GM04504 (cell line): ENCODE measurements around the gene POMP.
"Not testable (repeated sequence)": the region's sequence is repeated elsewhere in the genome, so short reads cannot be mapped to it uniquely, and the experiment has no call there.

Source experiments
- DNase-seq: peaks from one replicate; pipeline ENCODE4 v3.0.0-alpha.2; 2012; ENCODE audit warnings: low read depth

The POMP gene

DNA sequence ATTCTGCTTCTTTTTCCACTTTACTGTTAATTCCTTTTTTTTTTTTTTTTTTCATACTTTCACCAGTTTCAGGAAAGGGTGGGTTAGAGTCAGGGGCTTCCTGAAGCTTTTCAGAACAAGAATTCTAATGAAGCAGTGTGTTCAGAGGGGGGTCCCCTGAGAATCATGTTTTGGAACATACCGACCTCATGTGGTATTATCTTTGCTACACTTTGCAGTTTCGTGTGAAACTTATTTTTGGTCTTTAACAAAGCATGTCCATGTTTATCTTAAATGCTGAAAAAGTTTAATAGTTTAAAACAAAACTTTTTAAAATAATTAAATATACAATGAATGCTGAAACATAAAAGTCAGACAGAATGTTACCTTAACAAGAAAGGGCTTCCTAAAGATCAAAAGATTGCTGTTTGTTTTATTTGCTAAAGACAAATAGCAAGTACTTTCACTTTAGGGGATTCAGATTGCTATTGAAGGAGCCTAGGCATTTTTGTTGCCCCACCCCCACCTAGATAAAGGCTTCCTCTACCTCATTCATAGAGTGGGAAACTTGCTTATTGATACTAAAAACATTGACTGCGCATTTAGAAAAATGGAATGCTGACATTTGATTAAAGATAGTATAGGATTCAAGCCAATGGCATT lies 21.1 kb upstream of the POMP start:
- DNase-seq: no peak

DNA sequence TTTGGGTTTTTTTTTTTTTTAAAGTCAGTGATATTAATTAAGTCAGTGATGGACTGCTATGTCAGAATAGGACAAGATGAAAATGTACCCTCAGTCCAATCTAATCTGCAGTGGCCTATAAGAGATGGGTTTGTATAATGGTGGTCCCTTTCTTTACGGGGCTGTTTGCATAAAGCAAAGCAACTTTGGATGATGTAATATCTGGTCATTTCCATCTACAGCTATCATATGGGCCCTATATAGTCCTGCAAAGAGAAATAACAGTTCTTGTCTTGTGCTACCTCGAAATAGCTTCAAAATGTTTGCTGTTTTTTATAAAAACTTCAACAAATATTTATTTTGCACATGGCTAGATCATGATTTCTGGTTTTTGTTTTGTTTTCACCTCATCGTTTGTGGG lies 20.2 kb upstream of the POMP start:
- no peak for DNase-seq

DNA sequence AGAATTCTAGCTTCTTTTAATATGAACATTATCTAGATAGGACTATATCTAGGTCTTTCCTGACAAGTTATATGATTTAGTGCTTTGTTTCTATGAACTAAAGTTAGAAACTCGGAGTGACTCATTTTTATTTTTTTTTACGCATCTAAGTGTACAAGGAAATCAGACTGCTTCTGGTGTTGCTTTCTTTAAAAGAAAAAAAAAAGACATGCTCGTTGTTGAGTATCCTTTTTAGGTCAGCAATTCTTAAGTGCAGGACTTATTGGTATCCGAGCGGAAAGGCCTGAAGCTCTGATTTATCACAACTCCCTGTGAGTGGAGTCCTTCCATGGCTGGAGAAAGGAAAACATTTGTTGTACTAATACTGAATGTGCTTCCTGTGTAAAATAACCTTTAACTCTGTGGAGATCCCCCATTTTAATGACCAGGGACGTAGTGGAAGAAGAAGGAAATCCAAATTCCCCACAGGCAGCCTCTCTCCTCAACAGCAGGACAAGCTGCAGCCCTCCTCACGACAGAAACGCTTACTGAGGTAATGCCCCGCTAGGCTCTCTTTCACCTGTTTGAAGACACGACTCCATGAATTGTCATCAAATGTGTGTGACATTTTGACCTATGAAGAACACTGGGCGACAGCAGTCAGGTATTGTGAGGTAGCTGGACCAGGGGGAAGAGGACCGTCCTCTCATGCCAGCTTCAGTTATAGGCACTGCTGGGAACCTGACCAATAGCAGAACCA lies 17.9 kb upstream of the POMP start:
- DNase-seq: no peak

DNA sequence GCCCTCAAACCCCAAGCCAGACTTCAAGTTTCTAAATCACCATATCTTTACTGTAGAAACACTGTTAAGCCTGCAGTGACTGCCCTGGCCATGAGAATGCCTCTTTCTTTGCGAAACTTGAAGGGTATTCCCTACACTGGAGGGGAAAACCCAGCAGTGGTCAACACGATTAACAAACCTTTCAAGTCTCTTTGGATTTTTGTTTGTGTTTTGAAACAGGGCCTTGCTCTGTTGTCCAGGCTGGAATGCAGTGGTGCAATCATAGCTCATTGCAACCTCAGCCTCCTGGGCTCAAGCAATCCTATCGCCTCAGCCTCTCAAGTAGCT lies 17.4 kb upstream of the POMP start:
- no peak for DNase-seq

DNA sequence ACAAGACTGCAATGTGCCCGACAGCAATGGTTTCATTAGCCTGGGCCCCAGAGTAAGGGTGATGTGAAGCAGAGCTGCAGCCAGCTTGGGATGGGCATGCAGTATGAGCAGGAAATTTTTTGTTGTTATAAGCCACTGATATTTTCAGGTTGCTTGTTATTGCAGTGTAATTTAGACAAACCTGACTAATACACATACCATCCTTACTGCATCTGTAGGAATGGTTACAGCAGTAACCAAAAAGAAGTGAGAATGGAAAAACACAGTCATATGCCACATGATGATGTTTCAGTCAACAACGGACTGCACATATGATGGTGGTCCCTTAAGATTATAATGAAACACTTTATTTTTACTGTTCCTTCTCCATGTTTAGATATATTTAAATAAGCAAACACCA lies 8.6 kb upstream of the POMP start:
- no peak for DNase-seq

DNA sequence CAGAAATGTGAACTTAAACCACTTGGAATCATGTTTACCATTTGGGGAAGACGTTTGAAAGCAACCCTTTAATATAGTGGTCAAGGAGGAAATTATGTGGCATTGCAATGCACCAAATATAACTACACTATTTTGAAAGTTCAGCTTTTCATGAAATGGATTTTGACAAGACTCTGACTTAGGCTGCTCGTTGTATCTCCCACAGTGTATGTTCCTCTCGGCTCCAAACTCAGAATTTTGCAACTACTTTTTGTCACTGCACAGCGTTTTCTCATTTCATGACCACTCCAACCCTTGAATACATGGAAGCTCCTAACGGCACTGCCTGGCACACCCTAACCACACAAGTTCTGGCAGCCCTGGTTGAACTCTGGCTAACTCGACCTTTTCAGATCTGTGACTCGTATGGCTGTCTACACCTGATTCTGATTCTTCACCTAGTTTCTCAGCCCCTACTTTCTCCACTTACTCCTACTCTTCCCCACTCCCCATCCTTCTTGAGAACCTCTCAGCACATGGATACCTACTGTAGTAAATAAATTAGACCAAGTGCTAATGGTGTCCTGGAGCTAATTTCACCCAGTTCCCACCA lies 7.0 kb upstream of the POMP start:
- DNase-seq: no peak

DNA sequence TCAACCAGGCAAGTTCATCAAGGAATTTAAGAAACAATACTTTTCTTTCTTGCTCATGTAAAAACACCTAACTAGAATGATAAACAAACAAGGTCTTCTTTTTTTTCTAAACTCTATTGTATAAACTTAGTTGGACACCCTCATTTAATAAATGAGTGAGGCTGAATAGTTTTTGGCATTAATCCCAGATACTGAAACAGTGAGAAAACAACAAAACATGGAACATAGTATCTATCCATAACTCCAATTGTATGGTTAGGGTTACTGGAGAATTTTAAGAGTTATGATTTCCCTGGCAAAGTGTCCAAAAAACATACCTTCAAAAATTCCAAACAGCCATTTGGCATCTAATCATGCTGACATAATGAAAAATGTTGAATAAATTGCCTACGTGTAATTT lies 5.8 kb upstream of the POMP start:
- no peak for DNase-seq

DNA sequence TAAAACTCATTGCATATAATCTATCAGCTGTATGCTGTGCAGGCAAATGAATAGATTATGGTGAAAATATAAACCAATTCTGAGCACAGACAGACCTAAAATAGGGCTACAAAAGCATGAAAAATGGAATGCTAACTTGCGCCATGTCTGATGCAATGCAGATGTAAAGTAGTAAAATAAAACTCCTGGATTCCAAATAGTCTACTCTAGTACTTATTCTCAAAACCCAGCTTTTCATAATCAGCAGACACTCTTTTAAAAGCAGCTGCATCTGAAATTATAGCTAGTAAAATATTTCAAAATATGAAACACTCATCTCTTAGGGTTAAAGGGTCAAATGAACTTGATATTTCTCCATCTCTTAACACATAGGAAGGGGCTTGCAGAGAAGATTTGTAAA lies 4.7 kb upstream of the POMP start:
- DNase-seq: no peak

DNA sequence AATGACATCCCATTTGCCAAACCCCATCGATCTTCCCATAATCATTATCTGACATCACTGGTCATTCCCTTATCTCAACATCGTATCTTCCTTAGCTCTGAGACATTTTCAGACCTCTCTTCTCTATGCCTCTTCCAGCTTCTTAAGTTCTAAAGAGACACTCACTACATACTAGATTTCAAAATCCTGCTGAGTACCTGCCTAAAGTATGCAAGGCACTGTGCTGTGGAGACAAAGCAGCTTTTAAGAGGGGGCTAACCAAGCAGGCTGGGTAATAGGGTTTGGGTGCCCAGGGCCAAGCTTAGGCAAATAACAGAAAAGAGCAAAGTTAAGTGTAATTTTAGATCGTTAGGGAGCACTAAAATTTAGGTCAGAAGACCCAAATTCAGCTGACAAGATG lies 3.4 kb upstream of the POMP start:
- no peak for DNase-seq

DNA sequence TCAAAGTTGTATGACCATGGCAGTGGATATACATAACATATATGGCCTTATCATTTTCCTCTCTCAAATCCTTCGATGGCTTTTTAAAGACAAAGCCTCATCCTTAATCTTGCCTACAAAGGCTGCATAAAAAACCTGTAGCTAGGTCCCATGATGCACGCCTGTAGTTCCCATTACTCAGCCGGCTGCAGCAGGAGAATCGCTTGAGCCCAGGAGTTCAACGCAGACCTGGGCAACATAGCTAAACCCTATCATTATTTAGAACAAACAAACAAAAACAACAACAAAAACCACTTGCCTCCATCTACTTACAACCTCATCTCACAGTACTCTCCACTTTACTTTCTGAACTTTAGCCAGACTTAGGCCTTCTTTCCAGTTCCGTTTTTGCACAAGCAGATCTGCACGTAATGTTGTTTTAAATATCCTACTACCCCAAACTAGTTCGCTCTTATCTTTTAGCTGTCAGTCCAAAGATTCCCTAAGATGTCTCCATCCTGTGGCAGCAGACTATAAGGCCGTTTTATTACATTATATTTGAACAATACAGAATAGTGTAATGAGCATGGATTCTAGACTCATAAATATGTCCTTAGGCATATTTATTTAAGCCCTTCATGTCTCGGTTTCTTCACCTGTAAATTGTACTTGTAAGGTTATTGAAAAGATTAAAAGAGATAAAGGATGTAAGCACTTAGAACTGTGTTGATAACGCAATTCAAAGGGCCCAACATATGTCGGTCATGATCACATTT lies 969 bp upstream of the POMP start:
- DNase-seq: no peak

DNA sequence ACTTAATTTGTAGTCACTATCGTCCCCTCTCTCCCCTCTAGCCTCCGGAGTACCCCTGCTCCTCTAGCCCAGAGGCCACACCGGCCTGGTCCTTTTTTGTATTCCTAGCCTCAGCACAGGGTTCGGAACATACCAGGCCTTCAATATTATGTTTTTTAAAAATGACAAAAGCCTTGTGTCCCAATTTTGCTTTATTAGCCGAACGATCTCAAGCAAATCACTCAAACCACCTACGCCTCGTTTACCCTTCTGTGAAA lies 463 bp upstream of the POMP start:
- DNase-seq: no peak

DNA sequence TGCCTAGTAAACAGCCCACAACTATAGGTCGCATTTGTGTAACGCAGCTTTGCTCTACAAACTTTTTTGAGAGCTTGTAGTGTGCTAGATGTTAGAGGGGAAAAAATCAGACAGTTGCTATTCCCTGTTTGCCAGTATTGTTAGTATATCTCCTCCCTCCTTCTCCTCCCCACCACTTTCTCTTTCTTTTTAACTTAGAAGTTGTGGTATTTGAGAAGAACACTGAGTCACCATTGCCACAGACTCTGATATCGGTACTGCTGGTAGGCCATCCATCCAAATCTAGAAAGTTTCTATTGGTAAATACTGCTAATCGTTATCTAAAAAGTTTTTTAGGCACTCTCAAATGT lies 666 bp downstream of the POMP start:
- no peak for DNase-seq

DNA sequence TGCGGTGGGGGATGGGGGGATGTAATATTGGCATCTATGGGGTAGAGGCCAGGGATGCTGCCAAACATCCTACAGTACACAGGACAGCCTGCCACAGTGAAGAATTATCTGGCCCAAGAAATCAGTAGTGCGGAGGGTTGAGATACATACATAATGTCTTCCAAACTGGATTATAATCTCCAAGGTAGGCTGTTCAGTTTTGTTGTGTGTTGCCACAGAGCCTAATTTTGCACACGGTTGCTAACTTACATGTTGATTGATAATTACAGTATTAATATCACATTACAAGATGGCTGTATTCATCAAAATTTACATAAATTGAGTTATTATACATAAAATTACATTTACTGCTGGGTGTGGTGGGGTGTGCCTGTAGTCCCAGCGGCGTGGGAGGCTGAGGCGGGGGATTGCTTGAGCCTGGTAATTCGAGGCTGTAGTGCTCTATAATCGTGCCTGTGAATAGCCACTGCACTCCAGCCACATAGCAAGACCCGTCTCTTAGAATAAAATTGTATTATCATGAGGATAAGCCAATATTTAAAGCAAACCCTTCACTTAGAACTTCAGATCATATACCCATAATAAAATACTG lies 8.1 kb downstream of the POMP start:
- DNase-seq: no peak

DNA sequence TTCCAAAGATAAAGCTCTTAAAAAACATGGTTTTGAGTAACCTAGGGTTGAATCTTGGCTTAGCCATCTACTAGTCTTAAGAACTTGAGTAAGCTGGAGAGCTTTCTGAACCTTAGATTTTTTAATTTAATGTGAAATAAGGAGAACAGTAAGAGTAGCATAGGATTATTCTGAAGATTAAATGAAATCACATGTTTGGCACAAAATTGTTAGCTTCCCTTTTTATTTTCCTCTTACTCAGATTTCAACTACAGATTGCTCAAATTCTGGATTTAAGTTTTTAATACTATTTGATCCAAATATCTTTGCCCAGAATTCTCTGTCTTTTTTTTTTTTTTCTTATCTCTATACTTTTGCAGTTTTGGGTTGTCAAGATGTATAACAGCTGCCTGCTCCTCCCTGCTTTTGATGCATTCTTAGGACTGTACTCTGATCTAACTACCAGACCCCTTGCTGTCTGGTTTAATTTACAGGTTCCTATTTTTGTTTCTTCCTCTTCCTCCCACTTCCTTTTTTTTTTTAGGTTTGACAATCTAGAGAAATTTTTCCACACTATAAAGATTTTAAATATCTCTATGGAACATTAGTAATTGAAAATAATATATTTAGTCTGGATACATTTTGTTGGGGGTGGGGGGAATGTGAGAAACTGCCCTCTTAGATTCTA lies 12.3 kb downstream of the POMP start:
- DNase-seq: no peak

DNA sequence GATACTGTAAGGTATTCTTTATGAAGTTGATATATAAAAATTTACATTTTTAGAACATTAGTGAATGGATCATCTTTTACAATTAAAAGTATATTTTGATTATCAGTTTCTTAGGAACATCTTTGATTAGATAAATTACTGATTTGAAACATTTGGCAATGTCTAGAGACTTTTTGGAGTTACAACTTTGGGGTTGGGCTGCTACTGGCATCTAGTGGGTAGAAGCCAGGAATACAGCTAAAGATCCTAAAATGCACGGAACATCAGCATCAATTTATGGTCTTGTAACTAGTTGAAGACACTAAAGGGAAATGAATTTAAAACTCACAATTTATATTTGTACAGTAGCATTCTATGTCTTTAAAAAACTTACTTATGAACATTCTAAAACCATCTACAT lies 19.9 kb downstream of the POMP start:
- no peak for DNase-seq

DNA sequence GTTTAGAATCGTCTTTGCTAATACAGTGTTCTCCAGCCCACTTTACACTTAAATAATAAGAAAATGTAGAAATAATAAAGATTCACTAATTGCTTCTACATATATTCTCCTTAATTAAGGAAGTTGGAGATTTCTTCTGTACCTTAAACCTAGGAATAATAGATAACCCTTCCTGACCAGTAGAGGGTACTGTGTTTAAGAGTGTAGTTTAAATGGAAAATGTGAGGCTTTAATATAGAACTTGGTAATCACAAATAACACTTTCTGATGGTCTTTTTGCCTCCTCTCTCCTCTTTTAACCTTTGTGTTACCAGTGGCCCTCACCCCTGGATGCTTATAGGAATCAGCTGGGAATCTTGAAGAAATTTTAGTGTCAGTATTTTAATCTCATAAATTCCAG lies 20.7 kb downstream of the POMP start:
- DNase-seq: no peak

DNA sequence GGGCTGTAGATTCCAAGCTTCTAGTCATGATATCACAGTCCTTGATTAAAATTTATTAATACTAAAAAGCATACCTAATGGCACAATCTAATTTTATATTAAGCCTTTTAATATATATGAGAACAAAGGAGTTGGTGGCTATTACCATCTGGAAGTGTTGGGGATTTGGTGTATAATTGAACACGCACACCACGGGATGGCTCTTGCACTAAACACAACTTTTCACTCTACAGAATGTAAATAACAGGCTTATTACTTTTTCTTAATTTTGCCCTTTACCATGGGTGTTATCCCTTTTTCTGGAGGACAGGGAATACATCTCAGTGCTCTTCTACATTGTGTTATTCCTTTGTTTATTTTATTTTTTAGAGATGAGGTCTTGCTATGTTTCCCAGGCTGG lies 21.6 kb downstream of the POMP start:
- DNase-seq: no peak

DNA sequence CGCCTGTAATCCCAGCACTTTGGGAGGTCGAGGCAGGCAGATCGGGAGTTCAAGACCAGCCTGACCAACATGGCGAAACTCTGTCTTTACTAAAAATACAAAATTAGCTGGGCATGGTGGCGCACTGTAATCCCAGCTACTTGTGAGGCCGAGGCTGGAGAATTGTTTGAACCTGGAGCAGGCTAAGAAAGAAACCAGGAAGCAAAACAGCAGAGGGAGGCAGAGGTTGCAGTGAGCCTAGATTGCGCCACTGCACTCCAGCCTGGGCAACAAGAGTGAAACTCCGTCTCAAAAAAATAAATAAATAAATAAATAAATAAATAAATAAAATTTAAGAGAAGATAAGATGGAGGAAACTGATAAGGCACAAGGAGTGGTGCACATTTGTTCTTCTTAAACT lies 24.2 kb downstream of the POMP start:
- not testable (repeated sequence) for DNase-seq

DNA sequence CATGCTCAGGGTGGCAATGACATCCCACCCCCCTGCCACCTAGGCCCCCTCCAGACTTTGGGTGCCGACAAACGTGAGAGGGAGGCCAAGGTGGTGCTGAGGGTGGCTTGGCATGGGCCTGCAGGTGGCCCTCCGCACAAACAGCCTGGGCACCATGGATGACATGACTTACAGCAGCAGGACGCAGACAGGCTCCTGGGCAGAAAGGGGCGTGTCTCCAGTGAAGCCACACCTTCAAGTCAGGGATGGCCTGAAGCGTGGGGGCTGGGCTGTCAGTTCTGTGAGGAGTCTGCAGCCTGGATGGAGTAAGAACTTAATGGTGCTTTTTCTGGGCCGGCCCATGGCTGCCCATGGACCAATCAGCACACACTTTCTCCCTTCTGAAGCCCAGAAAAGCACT lies 25.3 kb downstream of the POMP start:
- DNase-seq: no peak

DNA sequence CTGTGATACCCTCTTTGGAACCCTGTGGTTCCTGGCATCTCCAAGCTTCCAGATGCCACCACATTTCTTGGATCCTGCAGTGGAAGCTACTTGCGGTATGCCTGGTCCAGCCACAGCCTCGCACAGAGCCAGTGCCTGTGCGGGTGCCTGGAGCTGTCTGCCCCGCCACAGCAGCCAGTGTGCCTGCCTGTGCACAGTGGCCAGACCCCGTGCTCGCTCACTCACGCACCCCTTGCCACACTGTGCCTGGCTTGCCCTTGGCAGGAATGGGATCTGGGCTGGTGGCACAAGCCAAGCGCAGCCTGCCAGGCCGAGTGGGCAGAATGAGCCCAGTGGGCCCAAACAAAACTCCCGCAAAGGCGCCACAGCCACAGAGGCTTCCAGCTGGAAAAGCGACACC lies 26.2 kb downstream of the POMP start:
- no peak for DNase-seq

DNA sequence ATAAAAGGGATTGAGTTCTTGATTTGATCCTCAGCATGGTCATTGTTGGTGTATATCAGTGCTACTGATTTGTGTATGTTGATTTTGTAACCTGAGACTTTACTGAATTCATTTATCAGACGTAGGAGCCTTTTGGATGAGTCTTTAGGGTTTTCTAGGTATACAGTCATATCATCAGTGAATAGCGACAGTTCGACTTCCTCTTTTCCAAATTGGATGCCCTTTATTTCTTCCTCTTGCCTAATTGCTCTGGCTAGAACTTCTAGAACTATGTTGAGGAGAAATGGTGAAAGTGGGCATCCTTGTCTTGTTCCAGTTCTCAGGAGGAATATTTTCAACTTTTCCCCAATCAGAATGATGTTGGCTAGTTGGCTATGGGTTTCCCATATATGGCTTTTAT lies 27.0 kb downstream of the POMP start:
- no peak for DNase-seq

DNA sequence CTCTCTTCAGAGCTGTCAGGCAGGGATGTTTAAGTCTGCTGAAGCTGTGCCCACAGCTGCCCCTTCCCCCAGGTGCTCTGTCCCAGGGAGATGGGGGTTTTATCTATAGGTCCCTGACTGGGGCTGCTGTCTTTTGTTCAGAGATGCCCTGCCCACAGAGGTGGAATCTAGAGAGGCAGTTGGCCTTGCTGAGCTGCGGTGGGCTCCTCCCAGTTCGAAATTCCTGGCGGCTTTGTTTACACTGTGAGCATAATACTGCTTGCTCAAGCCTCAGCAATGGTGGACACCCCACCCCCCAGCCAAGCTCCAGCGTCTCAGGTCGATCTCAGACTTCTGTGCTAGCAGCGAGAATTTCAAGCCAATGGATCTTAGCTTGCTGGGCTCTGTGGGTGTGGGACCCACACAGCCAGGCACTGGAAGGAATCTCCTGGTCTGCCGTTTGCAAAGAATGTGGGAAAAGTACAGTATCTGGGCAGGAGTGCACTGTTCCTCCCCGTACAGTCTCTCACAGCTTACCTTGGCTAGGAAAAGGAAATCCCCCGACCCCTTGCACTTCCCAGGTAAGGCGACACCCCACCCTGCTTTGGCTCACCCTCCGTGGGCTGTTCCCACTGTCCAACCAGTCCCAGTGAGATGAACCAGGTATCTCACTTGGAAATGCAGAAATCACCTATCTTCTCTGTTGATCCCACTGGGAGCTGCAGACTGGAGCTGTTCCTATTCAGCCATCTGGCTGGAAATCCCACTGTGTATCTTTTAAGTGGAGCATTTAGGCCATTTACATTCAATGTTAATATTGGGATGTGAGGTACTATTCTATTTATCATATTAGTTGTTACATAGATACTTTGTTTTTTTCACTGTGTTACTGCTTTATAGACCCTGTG lies 34.9 kb downstream of the POMP start:
- DNase-seq: not testable (repeated sequence)
